GM21515 (cell line): ENCODE results near the gene PTPN2.

Experiments used
- ATAC-seq: cut with Tn5 transposase; IDR thresholded peaks from one replicate; pipeline ENCODE4 v1.9.1; 2021; ENCODE audit not compliant: unreplicated experiment

PTPN2 gene

DNA sequence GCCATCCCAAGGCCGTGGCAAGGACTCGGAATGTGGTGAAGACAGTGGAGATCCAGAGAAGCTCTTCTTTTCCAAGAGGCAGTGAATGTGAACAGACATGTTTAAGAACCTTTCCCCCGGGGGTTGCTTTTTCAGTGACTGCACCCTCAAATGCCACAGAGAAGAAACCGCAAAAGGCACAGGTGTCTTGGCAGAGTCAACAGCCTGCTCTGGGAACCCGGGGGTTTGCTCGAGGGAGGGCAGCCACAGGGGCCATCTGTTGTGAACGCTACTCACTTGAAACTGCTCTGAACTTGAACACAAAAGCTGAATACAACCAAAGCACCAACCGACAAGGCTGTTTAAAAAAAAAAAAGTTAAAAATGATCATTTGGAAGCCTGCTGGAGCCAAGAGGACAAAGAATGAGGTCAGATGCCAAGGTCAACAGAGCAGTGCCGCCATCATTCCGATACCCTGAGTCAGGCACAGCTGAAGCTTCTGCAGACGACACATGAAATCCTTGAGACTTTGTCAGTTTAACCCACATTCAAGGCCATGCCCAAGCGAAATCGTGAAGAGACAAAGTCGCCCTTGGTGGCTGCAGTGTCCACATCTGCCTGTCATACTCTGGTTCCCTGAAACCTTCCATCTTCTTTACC is 133.8 kb downstream of the PTPN2 start:
- ATAC-seq: no peak

DNA sequence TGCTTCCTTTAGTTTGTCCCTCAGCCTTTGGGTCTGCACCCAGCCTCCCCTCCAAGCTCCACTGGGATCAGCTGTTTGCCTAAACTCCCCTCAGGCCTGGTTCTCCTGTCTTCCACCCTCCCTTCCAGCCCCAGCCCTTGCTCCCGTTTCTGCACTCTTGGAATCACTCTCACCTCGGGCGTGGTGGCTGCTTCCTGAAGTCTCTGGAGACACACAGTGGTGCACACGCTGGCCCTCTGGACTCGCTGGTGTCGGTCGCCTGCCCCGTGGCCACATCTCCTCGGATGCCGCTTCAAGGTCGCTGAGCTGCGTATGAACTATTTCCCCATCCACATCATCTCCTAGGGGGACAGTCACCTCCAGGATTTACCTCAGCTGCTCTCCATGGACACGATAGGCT is 134.9 kb downstream of the PTPN2 start:
- no peak for ATAC-seq

DNA sequence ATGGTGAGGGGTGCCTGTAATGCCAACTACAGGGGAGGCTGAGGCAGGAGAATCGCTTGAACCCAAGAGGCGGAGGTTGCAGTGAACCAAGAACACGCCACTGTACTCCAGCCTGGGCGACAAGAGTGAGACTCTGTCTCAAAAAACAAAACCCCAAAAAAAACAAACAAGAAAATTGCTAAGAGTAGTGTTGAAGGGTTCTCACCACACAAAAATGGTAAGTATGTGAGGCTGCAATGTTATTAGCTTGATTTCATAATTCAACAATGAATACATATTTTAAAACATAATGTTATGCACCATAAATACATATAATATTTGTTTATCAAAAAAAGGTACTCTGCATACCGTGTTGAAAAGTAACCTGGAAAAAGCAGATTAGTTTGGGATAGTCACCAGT is 135.4 kb downstream of the PTPN2 start:
- ATAC-seq: no peak

DNA sequence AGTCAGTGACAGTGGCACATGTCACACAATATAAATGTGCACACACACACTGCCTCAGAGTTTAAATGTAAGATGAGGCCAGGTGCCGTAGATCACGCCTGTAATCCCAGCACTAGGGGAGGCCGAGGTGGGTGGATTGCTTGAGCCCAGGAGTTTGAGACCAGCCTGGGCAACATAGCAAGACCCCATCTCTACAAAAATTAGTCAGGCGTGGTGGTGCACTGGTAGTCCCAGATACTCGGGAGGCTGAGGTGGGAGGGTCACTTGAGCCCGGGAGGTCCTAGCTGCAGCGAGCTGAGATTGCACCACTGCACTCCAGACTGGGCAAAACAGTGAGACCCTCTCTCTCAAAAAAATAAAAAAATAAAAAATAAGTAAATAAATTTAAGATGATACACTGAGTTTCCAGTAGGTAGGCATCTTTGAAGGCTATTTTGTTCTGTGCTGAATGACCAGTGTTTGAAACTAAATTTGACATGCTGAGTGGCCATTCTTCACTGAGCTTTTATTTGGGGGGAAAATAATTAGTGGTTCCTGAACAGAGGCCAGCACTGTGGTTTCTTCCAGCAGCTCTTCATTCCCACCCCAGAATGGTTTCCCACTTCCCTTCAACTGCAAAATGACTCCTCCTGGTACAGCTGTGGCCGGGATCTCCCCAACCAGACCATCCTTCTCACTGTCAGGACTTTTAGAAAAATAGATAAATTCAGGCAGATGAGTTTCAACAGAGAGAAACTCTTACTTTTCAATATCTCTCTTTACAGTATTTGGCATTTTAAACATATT is 136.3 kb downstream of the PTPN2 start:
- no peak for ATAC-seq

DNA sequence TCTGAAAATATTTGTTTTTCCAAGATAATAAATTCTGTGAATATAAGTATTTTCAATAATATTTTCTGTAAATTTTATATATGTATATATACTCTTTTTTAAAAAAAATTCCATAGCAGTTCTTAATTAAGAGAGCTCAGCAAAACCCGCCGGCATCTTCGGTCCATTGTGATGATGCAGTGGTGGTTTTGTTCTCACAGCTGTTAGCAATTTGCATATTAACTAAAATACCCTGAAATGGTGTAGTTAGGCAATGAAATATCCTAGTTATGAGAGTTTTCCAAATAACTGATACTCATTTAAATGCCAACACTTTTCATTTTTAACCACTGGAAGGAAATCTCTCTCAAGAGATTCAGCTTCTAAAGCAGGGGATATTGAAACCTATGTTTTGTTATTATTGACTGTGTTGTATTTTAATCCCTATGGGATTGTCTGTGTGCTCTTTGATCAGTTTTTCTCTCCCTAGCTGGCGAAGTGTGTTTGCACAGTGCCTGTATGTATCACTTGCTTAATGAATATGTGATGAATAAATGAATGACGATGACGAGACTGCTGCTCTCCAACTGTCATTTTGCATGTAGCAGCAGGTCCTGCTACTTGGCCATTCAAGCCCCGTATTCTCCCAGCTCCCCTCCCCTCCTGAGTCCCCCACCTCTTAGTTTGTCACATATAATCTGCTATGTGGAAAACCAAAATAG is 138.8 kb downstream of the PTPN2 start:
- ATAC-seq: no peak

DNA sequence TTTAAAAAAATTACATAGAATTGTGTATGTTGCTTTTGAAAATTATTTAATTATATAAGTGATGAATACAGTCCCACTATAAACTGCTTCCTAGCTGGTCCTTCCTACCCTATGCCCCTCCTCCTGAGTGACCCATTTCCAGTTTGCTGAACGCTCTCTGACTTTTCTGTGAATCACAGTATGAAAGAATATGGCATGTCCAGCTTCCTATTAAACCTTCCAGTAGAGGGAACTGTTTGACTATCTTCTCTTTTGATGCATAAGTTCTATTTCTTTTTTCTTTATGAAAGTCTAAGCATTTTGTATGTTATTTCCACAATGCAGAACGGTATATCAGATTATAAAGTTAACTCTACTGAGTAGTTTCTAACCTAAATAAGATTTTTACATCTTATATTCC is 139.9 kb downstream of the PTPN2 start:
- ATAC-seq: no peak

DNA sequence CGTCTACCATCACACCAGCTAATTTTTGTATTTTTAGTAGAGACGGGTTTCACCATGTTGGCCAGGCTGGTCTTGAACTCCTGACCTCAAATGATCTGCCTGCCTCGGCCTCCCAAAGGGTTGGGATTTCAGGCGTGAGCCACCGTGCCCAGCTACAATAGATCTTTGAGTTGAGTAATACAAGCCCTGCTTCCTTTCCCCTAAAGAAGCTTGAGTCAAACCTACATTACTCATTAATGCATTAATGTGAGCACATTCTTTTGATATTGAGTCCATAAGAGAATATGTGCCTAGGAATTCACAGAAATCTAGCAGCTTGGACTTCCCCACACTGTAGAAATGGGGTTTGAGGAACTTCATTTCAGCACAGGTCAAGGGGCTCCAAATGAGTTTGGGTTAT is 141.6 kb downstream of the PTPN2 start:
- ATAC-seq: no peak
